ENCODE results near the gene CELF2.

GRCh38 chr10:11318826-11319598, 301.3 kb downstream of the CELF2 start:
- no peak for TF ChIP-seq CTCF (IDR thresholded peaks at IDR 0.05; ENCODE audit: insufficient read depth, low read length, poor library complexity, severe bottlenecking)
- no peak for TF ChIP-seq EZH2phosphoT487 (conservative IDR thresholded peaks at IDR 0.05; ENCODE audit: low read length)

Data from SU-DHL-6 (cell line).